ENCODE results near the gene UBE3C.
A peak's percentile ranks its signal among the peaks of the same experiment; 100 is the strongest.

UBE3C gene

GRCh38 chr7:157297185-157297584 lies 158.5 kb downstream of the UBE3C start:
- Mint-ChIP-seq H3K9me3 (no peaks in the 10 kb centered on the region), H3K4me3 (no peak overlapping the region), H3K27ac (peak overlapping the region; percentile 97), H3K27me3 (peaks cover 6% of the 10 kb centered on the region), H3K36me3 (ENCODE audit: low read depth) (no peaks in the 10 kb centered on the region), H3K4me1 (ENCODE audit: low read depth) (peaks cover 71% of the 10 kb centered on the region)
- intact Hi-C loops (cut with micrococcal nuclease), result no loop called here

DNA sequence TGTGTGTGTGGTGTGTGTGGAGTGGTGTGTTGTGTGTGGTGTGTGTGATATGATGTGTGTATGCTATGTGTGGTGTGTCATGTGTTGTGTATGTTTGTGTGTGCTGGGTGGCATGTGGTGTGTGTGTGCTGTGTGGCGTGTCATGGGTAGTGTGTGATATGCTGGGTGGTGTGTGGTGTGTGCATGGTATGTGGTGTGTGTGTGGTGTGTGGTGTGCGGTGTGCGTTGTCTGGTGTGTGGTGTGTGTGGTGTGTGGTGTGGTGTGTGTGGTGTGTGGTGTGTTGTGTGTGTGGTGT lies 160.5 kb downstream of the UBE3C start:
- H3K9me3 Mint-ChIP-seq, result no peaks in the 10 kb centered on the region
- H3K4me1 Mint-ChIP-seq (ENCODE audit: low read depth), result peaks cover 82% of the 10 kb centered on the region
- intact Hi-C loops (cut with micrococcal nuclease), result no loop called here
- H3K27ac Mint-ChIP-seq, result peak overlapping the region; percentile 97
- peak overlapping the region; percentile 46 for H3K4me3 Mint-ChIP-seq
- peaks cover 6% of the 10 kb centered on the region for H3K27me3 Mint-ChIP-seq
- no peaks in the 10 kb centered on the region for H3K36me3 Mint-ChIP-seq (ENCODE audit: low read depth)

DNA sequence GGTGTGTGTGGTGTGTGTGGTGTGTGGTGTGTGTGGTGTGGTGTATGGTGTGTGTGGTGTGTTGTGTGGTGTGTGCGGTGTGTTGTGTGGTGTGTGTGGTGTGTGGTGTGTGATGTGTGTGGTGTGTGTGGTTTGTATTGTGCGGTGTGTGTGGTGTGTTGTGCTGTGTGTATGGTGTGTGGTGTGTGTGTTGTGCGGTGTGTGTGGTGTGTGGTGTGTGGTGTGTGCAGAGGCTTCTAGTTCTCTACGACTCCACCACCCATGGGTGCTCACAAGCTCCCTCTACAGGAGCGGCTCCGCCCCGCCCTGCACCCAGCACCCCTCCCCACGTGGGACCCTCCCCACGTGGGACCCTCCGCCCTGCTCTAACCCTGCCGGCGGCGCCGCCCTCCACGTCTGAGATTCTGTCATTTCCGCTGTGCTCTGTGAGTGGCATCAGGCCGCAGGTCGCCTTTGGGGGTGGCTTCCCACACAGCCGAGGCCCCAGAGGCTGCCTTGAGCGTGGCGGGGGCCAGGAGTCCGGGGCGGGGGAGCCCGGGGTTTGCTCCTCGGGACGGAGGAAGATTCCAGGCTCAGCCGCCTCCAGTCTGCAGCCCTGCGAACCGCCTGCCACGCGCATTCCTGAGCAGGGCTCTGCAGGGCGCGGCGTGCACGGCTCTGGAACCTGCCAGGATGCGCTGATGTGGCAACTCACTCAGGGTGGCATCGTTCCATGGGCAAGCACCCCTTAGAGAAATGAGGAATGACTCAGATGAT lies 161.1 kb downstream of the UBE3C start:
- Mint-ChIP-seq H3K27ac (peak overlapping the region; percentile 97), H3K36me3 (ENCODE audit: low read depth) (no peaks in the 10 kb centered on the region), H3K27me3 (peaks cover 4% of the 10 kb centered on the region), H3K4me1 (ENCODE audit: low read depth) (peaks cover 82% of the 10 kb centered on the region), H3K9me3 (no peaks in the 10 kb centered on the region), H3K4me3 (peak overlapping the region; percentile 46)
- intact Hi-C loops (cut with micrococcal nuclease), result no loop called here

- peaks cover 2% of the 10 kb centered on the region for H3K27me3 Mint-ChIP-seq
- intact Hi-C loops (cut with micrococcal nuclease), result no loop called here
- H3K9me3 Mint-ChIP-seq, result no peaks in the 10 kb centered on the region
- no peak overlapping the region for H3K4me3 Mint-ChIP-seq
- peaks cover 78% of the 10 kb centered on the region for H3K4me1 Mint-ChIP-seq (ENCODE audit: low read depth)
- no peaks in the 10 kb centered on the region for H3K36me3 Mint-ChIP-seq (ENCODE audit: low read depth)
- H3K27ac Mint-ChIP-seq, result peak overlapping the region; percentile 97
These were observed 161.7 kb downstream of the UBE3C start for GRCh38 chr7:157300369-157300825.

DNA sequence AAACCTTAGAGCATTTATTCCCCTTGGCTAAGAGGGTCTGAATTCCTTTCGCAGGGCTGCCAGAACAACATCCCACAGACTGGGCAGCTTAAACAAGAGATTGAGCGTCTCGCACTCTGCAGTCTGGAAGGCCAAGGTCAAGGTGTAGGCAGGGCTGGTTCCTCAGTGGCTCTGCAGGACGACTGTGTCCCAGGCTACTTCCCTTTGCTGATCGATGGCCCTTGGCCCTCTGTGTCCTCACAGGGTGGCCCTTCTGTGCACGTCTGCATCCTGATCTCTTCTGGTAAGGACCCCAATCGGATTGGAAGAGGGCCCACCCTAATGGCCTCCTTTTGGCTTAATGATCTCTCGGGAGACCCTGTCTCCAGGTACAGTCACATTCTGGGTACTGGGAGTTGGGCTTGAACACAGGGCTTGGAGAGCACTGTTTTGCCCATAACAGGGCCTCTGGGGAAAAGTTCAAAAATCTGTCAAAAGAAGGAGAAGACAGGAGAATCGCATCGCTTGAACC lies 162.9 kb downstream of the UBE3C start:
- Mint-ChIP-seq H3K27me3 (no peaks in the 10 kb centered on the region), H3K4me1 (ENCODE audit: low read depth) (peaks cover 73% of the 10 kb centered on the region), H3K9me3 (no peaks in the 10 kb centered on the region), H3K4me3 (peak overlapping the region; percentile 6), H3K36me3 (ENCODE audit: low read depth) (no peaks in the 10 kb centered on the region), H3K27ac (peak overlapping the region; percentile 97)
- intact Hi-C loops (cut with micrococcal nuclease), result loop anchor here (1.0 kb wide), 3 partner anchors 17 to 35 kb away; no protein-coding TSS in a partner anchor

DNA sequence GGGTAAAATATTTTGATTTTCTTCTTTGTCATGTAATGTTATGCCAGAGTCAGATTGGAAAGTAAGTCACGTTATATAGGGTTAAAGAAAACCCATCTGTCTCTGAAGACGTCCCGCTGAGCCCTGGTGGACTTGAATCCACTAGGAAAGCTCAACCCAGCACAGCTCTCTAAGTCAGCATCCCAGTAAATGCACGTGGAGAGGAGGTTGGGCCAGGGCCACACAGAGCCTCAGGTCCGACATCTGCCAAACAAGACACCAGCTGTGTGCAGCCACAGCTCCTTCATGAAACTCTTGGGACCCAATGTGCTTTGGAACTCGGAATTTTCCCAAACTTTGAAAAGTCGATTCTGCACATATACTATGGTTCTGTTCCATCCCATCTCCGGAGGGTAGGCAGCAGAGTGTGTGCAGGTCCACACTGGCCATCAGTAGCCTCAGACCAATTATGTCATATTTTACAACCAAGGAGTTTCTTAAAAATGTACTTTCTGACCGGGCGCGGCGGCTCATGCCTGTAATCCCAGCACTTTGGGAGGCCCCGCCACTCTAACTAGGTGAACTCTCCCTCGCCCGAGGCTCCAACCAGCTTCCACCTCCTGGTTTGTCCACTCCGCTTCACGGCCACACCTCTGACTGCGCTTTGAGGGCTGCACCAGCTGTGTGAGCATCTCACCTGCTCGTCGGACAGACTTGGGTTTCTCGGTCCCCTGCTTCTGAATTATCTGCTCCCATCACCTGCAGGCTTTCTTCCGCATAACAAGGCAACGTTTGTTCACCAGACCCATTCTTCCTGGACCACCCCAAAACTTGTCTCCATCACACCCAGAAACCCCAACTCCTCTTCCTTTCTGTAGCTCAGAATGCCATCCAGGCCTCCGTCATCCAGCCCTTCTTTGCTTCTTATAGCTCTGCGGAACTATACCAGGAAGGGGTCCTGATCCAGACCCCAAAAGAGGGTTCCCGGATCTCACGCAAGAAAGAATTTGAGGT lies 168.4 kb downstream of the UBE3C start:
- H3K9me3 Mint-ChIP-seq, result no peaks in the 10 kb centered on the region
- H3K27me3 Mint-ChIP-seq, result no peaks in the 10 kb centered on the region
- intact Hi-C loops (cut with micrococcal nuclease), result no loop called here
- H3K36me3 Mint-ChIP-seq (ENCODE audit: low read depth), result no peaks in the 10 kb centered on the region
- H3K4me1 Mint-ChIP-seq (ENCODE audit: low read depth), result peaks cover 47% of the 10 kb centered on the region
- H3K27ac Mint-ChIP-seq, result peak overlapping the region; percentile 60
- no peak overlapping the region for H3K4me3 Mint-ChIP-seq

- H3K27ac Mint-ChIP-seq, result no peak overlapping the region
- peaks cover 29% of the 10 kb centered on the region for H3K4me1 Mint-ChIP-seq (ENCODE audit: low read depth)
- no peak overlapping the region for H3K4me3 Mint-ChIP-seq
- no peaks in the 10 kb centered on the region for H3K9me3 Mint-ChIP-seq
- no peaks in the 10 kb centered on the region for H3K36me3 Mint-ChIP-seq (ENCODE audit: low read depth)
- no peaks in the 10 kb centered on the region for H3K27me3 Mint-ChIP-seq
- intact Hi-C loops (cut with micrococcal nuclease), result no loop called here
These were observed 171.4 kb downstream of the UBE3C start for GRCh38 chr7:157309988-157310668.

- H3K4me3 Mint-ChIP-seq, result no peak overlapping the region
- H3K27me3 Mint-ChIP-seq, result no peaks in the 10 kb centered on the region
- peaks cover 29% of the 10 kb centered on the region for H3K4me1 Mint-ChIP-seq (ENCODE audit: low read depth)
- intact Hi-C loops (cut with micrococcal nuclease), result no loop called here
- no peak overlapping the region for H3K27ac Mint-ChIP-seq
- H3K9me3 Mint-ChIP-seq, result no peaks in the 10 kb centered on the region
- no peaks in the 10 kb centered on the region for H3K36me3 Mint-ChIP-seq (ENCODE audit: low read depth)
These were observed 172.0 kb downstream of the UBE3C start for GRCh38 chr7:157310676-157311185.

- Mint-ChIP-seq H3K27me3 (no peaks in the 10 kb centered on the region), H3K4me1 (ENCODE audit: low read depth) (peaks cover 35% of the 10 kb centered on the region), H3K9me3 (no peaks in the 10 kb centered on the region), H3K4me3 (no peak overlapping the region), H3K36me3 (ENCODE audit: low read depth) (no peaks in the 10 kb centered on the region), H3K27ac (no peak overlapping the region)
- intact Hi-C loops (cut with micrococcal nuclease), result no loop called here
These were observed 174.2 kb downstream of the UBE3C start for GRCh38 chr7:157312941-157313340.

GRCh38 chr7:157313645-157314044 lies 174.9 kb downstream of the UBE3C start:
- no peaks in the 10 kb centered on the region for H3K9me3 Mint-ChIP-seq
- H3K4me3 Mint-ChIP-seq, result no peak overlapping the region
- H3K36me3 Mint-ChIP-seq (ENCODE audit: low read depth), result no peaks in the 10 kb centered on the region
- H3K4me1 Mint-ChIP-seq (ENCODE audit: low read depth), result peaks cover 42% of the 10 kb centered on the region
- H3K27me3 Mint-ChIP-seq, result no peaks in the 10 kb centered on the region
- intact Hi-C loops (cut with micrococcal nuclease), result no loop called here
- H3K27ac Mint-ChIP-seq, result no peak overlapping the region

DNA sequence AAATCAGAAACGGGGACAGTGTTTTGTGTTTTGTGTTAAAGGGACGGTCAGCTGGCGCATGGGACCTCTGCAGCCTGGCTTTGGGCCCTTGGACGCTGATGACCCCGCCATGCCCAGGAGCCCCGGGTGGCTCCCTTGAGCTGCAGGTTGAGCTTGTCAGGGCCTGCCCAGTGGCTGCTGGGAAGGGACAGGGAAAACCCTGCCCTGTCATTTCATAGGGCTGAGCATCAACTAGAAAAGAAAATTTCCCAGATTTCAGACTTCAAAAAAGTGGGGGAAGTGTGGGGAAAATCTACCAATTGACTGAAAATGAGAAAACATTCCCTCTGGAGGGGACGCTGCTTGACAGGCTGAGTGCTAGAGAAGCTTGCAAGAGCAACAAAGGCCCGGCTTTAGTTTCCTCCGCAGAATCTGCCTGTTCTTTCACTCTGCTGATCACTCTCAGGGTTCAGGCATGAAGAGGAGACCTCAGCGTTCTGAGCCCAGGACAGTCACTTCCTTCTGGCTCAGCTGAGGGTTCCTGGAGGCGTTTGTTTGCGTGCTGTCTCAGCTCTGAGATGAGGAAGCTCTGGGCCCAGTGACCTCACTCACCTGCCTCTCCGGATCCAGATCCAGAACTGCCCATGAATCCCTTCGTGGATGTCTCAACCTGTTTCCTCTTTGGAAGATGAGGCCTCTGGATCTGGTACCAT lies 179.4 kb downstream of the UBE3C start:
- H3K4me1 Mint-ChIP-seq (ENCODE audit: low read depth), result peaks cover 38% of the 10 kb centered on the region
- H3K27me3 Mint-ChIP-seq, result no peaks in the 10 kb centered on the region
- peak overlapping the region; percentile 93 for H3K27ac Mint-ChIP-seq
- intact Hi-C loops (cut with micrococcal nuclease), result loop anchor here (1.0 kb wide), 2 partner anchors 16 to 22 kb away; no protein-coding TSS in a partner anchor
- H3K36me3 Mint-ChIP-seq (ENCODE audit: low read depth), result no peaks in the 10 kb centered on the region
- H3K9me3 Mint-ChIP-seq, result no peaks in the 10 kb centered on the region
- H3K4me3 Mint-ChIP-seq, result peak overlapping the region; percentile 44
